Activated gamma-delta T cell (primary cell): ENCODE measurements around the gene FAM111A.
"Not testable (repeated sequence)": the region's sequence is repeated elsewhere in the genome, so short reads cannot be mapped to it uniquely, and the experiment has no call there.

Experiments used
- DNase-seq: peaks from one replicate; lab custom pipeline; 2025; lab: John Stamatoyannopoulos, UW
- total RNA-seq, 2 donors: gene quantifications; one replicate each; lab custom pipeline; 2026; lab: John Stamatoyannopoulos, UW

FAM111A gene, protein sequence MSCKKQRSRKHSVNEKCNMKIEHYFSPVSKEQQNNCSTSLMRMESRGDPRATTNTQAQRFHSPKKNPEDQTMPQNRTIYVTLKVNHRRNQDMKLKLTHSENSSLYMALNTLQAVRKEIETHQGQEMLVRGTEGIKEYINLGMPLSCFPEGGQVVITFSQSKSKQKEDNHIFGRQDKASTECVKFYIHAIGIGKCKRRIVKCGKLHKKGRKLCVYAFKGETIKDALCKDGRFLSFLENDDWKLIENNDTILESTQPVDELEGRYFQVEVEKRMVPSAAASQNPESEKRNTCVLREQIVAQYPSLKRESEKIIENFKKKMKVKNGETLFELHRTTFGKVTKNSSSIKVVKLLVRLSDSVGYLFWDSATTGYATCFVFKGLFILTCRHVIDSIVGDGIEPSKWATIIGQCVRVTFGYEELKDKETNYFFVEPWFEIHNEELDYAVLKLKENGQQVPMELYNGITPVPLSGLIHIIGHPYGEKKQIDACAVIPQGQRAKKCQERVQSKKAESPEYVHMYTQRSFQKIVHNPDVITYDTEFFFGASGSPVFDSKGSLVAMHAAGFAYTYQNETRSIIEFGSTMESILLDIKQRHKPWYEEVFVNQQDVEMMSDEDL
- 238 to 251 reads per million in 2 donors for total RNA-seq

- DNase-seq: peak; percentile 73
Measured at GRCh38 chr11:59142530-59143507, at the start of gene FAM111A. Gene FAM111A (plus strand): TSS chr11:59142856. CDS start chr11:59148873, 6,017 bp downstream.

DNA sequence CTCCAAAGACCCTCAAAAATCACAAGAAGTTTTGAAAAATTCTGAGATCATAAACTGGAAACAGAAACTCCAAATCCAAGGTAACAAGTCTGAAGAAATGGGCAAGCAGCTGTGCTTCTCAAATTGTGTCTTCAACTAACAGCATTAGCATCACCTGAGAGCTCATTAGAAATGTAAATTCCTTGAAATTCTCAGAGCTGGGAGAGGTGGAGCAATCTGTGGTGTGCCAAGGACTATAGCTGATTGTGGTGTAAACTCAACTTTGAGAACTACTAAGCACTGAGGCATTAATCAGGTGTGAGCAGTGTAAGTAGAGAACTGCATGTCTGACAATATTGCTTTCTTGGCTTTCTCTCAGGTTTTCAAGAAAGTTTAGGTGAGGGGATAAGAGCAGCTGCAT lies 49.1 kb upstream of the FAM111A start:
- not testable (repeated sequence) for DNase-seq

DNA sequence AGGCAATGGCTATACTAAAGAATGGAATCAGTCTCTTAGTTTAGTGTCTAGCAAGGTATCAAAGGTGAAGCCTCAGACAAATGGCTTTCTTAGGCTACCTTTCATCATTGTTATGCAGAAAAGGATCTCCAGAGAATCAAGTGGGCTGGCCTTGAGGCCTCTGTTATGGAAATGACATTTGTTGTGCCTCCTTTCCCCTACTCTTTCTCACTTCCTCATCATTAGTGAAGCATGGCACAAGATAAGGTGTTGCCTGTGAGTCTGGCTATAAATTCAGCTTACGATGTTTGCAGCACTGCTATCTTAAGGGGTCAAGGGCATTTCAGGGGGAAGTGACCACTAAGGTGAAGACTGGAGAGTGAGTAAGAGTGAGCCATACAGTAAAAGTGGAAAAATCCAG lies 47.4 kb upstream of the FAM111A start:
- not testable (repeated sequence) for DNase-seq

DNA sequence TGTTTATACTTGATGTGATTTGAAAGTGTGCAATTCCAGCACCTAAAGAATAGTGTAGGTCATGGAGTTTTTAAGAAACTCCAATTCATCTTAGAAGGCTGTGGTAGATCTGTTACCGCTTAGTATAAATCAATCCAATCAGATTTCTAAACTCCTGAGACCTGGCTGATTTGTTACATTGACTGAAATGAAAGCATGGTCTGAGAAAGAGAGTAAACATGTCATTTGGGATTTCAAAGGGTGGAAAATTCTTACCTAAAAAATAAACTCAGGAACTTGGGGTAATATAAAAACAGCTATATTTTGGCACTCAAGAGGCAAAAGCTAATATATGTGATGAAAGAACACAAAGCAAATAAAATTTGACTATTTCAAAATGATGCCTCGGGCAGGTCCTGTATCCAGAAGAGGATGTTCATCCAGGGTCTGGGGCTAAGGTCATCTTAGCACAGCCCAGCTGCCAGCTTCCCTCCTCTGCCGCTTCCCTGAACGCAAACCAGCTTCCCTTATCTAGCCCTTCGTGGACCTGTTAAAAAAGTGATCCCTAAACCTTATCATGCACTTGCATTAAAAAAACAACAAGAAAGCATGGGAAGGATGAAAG lies 46.6 kb upstream of the FAM111A start:
- not testable (repeated sequence) for DNase-seq

DNA sequence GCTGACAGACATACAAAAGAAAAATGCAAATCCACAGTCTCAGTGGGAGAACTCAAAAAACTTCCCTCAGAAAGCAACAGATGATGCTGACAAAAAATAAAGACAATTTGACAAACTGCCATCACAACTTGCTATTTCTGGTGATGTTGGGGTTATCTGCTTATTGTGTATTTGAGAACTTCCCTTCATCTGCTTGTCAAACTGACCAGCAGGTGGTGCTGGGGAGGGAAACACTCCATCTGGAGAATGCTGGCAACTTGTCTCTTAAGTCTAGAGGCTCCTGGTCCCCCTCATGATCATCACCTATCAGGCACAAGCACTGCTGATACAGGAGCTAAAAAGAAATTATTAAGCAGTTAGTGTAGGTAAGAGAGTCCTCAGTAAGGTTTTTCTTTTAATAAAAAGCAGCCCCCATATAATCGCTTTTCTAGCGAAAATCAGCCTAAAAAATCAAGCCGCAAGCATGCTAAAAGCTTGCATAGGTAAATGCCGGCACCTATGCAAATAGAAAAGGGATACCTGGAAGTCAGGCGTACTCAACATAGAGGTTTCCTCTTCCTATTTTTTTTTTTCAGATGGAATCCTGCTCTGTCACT lies 45.4 kb upstream of the FAM111A start:
- DNase-seq: no peak

- DNase-seq: not testable (repeated sequence)
Measured at GRCh38 chr11:59097938-59098337, 44.7 kb upstream of the FAM111A start.

GRCh38 chr11:59102259-59102765 lies 40.3 kb upstream of the FAM111A start:
- no peak for DNase-seq

- peak; percentile 24 for DNase-seq
Measured at GRCh38 chr11:59106363-59107336, 36.0 kb upstream of the FAM111A start, which contains the start of gene FAM111B. Gene FAM111B (plus strand): TSS chr11:59107237. CDS start chr11:59109626, 2,389 bp downstream.

DNA sequence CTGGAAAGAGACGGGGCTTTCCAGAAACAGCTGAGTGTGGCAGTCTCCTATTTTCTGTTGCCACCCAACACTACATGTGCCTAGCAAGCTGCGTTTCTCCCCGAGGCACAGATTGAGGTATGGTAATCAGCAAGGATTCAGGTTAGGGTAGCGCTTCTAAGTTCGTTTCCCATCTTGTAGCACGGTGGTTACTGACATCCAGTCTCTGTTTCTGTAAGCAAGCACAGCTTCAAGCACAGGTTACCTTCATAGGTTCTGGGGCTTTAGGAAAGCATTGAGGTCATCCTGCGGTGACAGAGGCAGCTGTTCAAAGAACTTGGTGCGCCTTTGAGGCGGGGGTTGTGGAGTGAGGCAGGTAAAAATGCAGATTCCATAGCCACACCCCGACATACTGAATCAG lies 34.9 kb upstream of the FAM111A start:
- not testable (repeated sequence) for DNase-seq

DNA sequence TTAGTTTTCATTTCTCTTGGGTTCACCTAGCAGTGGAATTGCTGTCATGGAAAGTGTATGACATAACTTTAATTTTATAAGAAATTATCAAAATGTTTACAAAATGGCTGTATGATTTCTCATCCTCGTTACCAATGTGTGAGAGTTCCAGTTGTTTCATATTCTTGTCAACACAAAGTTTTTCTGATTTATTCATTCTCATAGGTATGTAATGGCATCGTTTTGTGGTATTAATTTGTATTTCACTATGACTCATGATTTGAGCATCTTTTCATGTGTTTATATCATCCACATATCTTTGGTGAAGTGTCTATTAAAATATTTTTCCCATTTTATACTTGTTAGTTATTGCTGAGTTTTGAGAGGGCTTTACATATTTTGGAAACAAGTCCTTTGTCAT lies 30.2 kb upstream of the FAM111A start:
- DNase-seq: no peak

DNA sequence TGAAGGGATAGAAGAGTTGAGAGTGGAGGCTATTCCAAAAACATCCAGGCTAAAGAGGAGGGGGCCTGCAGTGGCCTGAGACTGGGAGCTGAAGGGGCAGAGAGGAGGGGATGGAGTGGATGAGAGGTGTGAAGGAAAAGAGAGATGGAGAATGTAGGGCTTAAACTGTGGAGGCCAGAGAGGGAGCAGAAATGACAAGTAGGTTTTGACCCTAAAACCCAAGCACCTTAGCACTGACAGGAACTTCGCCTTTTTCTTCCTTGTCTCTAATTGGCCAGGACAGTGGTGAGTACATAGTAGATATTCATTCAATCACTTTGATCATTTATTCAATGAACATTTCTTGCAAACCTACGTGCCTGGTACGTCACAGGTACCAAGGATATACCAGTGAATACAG lies 28.3 kb upstream of the FAM111A start:
- no peak for DNase-seq

DNA sequence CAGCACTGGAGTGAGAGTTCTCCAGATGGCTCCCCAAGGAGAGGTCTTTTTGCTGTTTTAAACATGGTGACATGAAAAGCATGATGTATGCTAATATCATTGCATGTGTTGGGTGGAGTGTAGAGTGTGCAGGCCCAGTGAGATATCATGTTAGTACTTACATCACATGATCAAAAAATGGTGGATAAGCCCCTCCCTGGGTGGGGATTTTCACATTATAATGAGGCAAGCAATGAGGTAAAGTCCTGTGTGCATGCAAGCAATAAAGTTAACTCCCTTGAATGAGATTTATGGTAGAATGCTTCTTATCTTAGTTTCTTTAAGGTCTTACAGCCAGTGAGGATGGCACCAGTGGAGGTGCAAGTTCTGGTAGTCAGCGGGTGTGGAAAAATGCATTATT lies 27.1 kb upstream of the FAM111A start:
- no peak for DNase-seq

DNA sequence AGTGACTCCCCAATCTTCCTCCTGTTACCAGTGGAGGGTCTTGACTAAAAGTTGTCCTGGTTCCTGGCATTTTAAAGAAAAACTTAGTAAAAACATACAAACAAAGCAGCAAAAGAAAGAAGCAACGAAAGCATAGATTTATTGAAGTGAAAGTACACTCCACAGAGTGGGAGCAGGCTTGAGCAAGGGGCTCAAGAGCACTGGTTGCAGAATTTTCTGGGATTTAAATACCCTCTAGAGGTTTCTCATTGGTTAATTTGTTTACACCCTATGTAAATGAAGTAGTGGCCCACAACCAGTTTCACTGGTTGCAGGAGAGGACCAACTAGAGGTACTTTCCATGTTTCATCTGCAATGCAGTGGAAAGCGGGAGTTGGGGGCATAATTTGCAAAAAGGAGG lies 24.9 kb upstream of the FAM111A start:
- DNase-seq: no peak

- DNase-seq: no peak
Measured at GRCh38 chr11:59119826-59120225, 22.8 kb upstream of the FAM111A start.

- peak; percentile 65 for DNase-seq
Measured at GRCh38 chr11:59135648-59136461, 6.8 kb upstream of the FAM111A start.

DNA sequence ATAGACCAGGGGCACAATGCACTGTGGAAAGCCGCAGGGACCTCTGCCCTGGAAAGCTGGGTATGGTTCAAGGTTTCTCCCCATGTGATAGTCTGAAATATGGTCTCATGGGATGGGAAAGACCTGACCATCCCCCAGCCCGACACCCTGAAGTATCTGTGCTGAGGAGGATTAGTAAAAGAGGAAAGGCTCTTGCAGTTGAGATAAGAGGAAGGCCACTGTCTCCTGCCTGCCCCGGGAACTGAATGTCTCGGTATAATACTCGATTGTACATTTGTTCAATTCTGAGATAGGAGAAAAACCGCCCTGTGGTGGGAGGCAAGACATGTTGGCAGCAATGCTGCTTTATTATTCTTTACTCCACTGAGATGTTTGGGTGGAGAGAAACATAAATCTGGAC lies 6.1 kb upstream of the FAM111A start:
- not testable (repeated sequence) for DNase-seq

DNA sequence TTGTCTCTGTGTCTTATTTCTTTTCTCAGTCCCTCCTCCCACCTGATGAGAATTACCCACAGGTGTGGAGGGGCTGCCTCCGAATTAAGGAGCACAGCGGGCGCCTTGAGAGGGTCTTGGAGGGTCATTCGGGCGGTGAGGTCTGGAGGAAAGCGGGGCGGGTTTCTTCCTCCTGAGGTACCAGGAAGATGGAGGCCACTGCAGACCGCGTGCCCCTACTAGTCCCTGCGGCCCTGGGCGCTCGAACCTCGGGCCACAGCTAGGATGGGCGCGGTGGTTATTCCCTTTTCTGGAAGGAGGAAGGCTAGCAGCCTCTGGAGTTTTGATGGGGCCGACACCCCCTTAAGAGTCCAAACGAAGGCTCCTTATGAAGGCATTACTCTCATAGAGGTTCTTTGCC lies 5.5 kb upstream of the FAM111A start:
- DNase-seq: no peak

GRCh38 chr11:59138643-59139042 lies 4.0 kb upstream of the FAM111A start:
- DNase-seq: no peak

DNA sequence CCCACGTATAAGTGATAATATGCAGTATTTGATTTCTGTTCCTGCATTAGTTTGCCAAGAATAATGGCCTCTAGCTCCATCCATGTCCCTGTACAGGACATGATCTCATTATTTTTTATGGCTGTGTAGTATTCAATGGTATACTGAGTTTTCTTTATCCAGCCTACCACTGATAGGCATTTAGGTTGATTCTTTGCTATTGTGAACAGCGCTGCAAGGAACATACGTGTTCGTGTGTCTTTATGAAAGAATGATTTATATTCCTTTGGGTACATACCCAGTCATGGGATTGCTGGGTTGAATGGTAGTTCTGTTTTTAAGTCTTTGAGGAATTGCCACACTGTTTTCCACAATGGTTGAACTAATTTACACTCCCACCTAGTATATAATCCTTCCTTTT lies 1.5 kb upstream of the FAM111A start:
- no peak for DNase-seq
